Testis (tissue), 3 donors: ENCODE data around the gene MAPKAPK2. TPM values are rescaled to one million over a fixed set of nuclear protein-coding genes. Genes with fewer than 3 reads are reported as not detected.

Experiments used
- DNase-seq: peaks from one replicate; pipeline ENCODE4 v3.0.0-alpha.2; 2019
- H3K27ac ChIP-seq, 2 donors: fragments of 200-600 bp; sonication (generic); one replicate each; pipeline ENCODE4 v1.5.1; 2019
- H3K27me3 ChIP-seq: fragments of 200-600 bp; sonication (generic); one replicate; pipeline ENCODE4 v1.5.1; 2019
- H3K36me3 ChIP-seq: fragments of 200-600 bp; sonication (generic); one replicate; pipeline ENCODE4 v1.5.1; 2017; ENCODE audit warnings: low read depth; ENCODE audit errors: missing control alignments
- H3K4me1 ChIP-seq: fragments of 200-600 bp; sonication (generic); one replicate; pipeline ENCODE4 v1.5.1; 2019
- H3K4me3 ChIP-seq, 2 donors: fragments of 200-600 bp; sonication (generic); one replicate each; pipeline ENCODE4 v1.5.1; 2017 to 2019
- H3K9me3 ChIP-seq: fragments of 200-600 bp; sonication (generic); one replicate; pipeline ENCODE4 v1.5.1; 2017
- POLR2A ChIP-seq: fragments of 450-650 bp; IDR thresholded peaks from one replicate; pipeline ENCODE4 v1.6.1; 2017; ENCODE audit warnings: antibody characterized with exemption, mild to moderate bottlenecking, moderate library complexity
- WGBS, 2 donors: methylation state at CpG; one replicate each; pipeline ENCODE4 v1.1.5; 2018; 5-methylcytosine and 5-hydroxymethylcytosine counted together
- intact Hi-C: fragments of 100-400 bp; cut with DNase I; formaldehyde crosslinking; loops from one replicate; pipeline ENCODE4 v1.15.1; 2023; ENCODE audit warnings: low total_unique reads
- polyA plus RNA-seq: library from polyadenylated mRNA; stranded (reverse); fragments of 350-450 nt; fragmentation: Illumina TruSeq; extraction: RNeasy Lipid Tissue Mini Kit (QIAGEN cat#74804); gene quantifications from one replicate; pipeline ENCODE4 v1.2.3, GENCODE V29; 2014; ENCODE audit warnings: low read depth, low replicate concordance; ENCODE audit not compliant: insufficient read depth
- total RNA-seq, 2 donors: library from RNA; depleted of rRNA; stranded (reverse); fragments of >200 nt; gene quantifications; one replicate each; pipeline ENCODE4 v1.2.3, GENCODE V29; 2016
- TF ChIP-seq, protein P1 (sequence below), 3 experiments: fragments of 450-650 bp in 2 of 3; fragments of 200-600 bp in 1 of 3; sonication (generic) in 1 of 3; IDR thresholded peaks; one replicate each; pipeline ENCODE4 v1.5.1; 2016 to 2019; ENCODE audit warnings: antibody characterized with exemption in 3 of 3, mild to moderate bottlenecking in 2 of 3, moderate library complexity in 1 of 3

Gene MAPKAPK2
- total and polyA plus RNA-seq, 3 donors from 2014 or later: 66.3 to 76.5 (median 69.1) TPM

DNA sequence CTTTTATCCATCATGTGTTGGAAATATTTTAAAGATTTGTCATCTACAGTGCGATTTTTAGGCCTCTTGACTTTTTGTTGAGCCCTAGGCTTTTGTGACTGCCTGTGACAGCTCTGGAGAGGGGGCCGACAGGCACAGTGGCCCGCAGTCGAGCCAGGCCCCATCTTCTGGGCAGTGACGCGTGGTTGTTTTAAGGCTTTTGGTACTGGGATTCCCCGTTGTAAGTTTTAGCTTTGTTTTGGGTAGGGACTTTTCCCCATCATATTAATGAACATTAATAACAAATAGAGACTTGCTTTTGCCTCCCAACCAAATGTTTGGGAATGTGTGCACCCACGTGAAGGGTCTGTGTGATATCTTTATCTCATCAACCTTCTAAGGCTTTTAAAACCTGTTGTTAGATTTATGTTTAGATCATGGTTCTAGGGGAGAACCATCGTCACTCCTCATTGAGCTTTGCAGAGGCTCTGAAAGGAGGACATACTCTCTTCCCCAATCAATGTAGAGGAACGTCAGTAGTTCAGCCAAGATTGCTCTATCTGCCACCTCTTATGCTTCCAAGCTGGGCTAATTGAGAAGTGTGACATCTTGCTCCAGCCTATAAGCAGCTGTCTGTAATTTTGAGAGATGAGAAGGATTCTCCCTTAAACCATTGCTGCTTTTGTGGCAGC, 34.6 kb downstream of the MAPKAPK2 start:
- Histone ChIP-seq H3K27me3 (no peaks in the 10 kb centered on the region), H3K9me3 (no peaks in the 10 kb centered on the region), H3K4me3 (no peak overlapping the region), H3K27ac (no peak overlapping the region), H3K4me1 (peaks cover 5% of the 10 kb centered on the region), H3K36me3 (no peaks in the 10 kb centered on the region)
- WGBS, 2 donors: 88 to 90% methylated on average over 10 of the region's 10 CpGs
- intact Hi-C loops: no loop called here
- no peak for DNase-seq
- TF ChIP-seq, protein P1, sequence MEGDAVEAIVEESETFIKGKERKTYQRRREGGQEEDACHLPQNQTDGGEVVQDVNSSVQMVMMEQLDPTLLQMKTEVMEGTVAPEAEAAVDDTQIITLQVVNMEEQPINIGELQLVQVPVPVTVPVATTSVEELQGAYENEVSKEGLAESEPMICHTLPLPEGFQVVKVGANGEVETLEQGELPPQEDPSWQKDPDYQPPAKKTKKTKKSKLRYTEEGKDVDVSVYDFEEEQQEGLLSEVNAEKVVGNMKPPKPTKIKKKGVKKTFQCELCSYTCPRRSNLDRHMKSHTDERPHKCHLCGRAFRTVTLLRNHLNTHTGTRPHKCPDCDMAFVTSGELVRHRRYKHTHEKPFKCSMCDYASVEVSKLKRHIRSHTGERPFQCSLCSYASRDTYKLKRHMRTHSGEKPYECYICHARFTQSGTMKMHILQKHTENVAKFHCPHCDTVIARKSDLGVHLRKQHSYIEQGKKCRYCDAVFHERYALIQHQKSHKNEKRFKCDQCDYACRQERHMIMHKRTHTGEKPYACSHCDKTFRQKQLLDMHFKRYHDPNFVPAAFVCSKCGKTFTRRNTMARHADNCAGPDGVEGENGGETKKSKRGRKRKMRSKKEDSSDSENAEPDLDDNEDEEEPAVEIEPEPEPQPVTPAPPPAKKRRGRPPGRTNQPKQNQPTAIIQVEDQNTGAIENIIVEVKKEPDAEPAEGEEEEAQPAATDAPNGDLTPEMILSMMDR (IDR thresholded peaks at IDR 0.05): no peak
- no peak for TF ChIP-seq POLR2A

DNA sequence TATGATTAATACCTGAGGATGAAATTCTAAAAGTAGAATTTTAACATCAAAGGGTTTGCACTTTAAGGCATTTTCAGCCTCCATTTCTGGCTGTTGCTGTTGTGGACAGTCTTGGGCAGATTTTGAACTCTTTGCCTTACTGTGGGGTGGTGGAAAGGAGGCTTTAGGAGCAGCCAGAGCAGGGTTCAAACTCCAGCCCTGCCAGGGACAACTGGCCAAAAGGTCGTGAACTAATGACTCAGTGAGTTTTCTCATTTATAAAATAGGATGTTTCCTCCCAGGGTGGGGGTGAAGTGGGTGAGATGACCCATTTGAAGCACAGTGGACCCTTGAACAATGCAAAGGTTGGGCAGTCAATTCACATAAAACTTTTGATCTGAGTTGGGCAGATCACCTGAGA, 36.7 kb downstream of the MAPKAPK2 start:
- no peak for DNase-seq
- WGBS, 2 donors: 75 to 88% methylated on average over 1 of the region's 1 CpG
- Histone ChIP-seq H3K4me3 (no peak overlapping the region), H3K4me1 (peaks cover 8% of the 10 kb centered on the region), H3K9me3 (no peaks in the 10 kb centered on the region), H3K36me3 (no peaks in the 10 kb centered on the region), H3K27me3 (no peaks in the 10 kb centered on the region), H3K27ac (no peak overlapping the region)
- TF ChIP-seq POLR2A: no peak
- TF ChIP-seq, protein P1 (IDR thresholded peaks at IDR 0.05): no peak
- intact Hi-C loops: no loop called here

DNA sequence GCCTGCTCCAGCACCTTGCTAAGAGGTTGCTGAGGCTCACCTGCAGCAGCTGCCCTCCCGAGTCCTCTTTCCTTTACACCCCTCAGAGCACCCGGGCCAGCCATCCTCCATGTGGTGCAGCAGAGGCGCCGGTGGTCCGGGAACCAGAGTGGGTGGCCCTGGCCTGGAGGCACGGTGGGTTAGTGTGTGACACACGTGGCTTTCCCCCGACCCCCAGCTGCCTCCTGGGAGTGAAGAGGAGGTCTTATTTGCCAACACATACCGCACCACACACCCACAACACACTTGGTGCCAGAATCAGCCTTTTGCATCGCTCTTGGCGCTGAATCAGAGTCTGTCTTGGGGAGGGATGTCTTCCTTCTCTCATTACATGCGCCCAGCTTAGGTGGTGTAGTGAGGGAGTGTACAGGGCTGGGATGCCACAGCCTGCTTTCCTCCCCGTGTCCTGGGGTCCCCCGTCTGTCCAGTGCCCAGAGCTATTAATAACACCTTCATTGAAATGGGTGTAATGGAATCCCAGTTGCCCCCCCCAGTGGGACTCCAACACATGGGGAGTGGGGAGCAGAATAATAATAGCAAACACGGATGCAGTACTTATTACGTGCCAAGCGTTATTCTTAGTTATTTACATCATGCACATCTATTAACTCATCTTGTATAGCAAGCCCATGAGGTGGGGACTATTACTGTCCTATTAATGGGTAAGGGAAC, 38.2 kb downstream of the MAPKAPK2 start:
- Histone ChIP-seq H3K4me3 (no peak overlapping the region), H3K4me1 (peaks cover 8% of the 10 kb centered on the region), H3K9me3 (no peaks in the 10 kb centered on the region), H3K27me3 (no peaks in the 10 kb centered on the region), H3K36me3 (no peaks in the 10 kb centered on the region), H3K27ac (no peak overlapping the region)
- DNase-seq: no peak
- intact Hi-C loops: no loop called here
- TF ChIP-seq, protein P1 (IDR thresholded peaks at IDR 0.05): no peak
- TF ChIP-seq POLR2A: no peak
- WGBS, 2 donors: 87 to 88% methylated on average over 17 of the region's 17 CpGs

DNA sequence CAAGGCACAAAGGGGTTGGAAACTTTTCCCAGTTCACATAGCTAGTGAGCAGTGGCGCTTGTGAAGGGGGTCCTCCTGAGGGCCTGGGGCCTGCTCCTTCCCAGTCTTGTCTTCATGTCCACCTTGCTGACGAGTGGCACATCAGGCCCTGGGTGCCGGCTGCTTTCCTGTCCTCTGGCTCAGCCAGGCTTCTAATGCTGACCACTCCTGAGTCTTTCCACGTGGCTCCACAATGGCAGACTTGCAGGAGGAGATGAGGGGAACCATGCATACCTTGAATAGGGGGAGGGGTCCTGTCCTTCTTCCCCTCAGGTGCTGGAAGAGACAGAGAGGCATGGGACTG, 38.7 kb downstream of the MAPKAPK2 start:
- Histone ChIP-seq H3K9me3 (no peaks in the 10 kb centered on the region), H3K4me1 (peaks cover 8% of the 10 kb centered on the region), H3K36me3 (no peaks in the 10 kb centered on the region), H3K27me3 (no peaks in the 10 kb centered on the region), H3K27ac (no peak overlapping the region), H3K4me3 (no peak overlapping the region)
- intact Hi-C loops: no loop called here
- DNase-seq: no peak
- TF ChIP-seq POLR2A: no peak
- TF ChIP-seq, protein P1 (IDR thresholded peaks at IDR 0.05): no peak
- 78 to 86% methylated on average over 4 of the region's 4 CpGs for WGBS, 2 donors
